SIG-M5 treated with dmso at 0.1 percent for 504 hours (cell line): ENCODE measurements around the gene MRPL1.
"Not testable (repeated sequence)": the region's sequence is repeated elsewhere in the genome, so short reads cannot be mapped to it uniquely, and the experiment has no call there.

Experiments used
- DNase-seq: peaks from one replicate; lab custom pipeline; 2025; ENCODE audit not compliant: unreplicated experiment; lab: John Stamatoyannopoulos, UW

The MRPL1 gene

DNA sequence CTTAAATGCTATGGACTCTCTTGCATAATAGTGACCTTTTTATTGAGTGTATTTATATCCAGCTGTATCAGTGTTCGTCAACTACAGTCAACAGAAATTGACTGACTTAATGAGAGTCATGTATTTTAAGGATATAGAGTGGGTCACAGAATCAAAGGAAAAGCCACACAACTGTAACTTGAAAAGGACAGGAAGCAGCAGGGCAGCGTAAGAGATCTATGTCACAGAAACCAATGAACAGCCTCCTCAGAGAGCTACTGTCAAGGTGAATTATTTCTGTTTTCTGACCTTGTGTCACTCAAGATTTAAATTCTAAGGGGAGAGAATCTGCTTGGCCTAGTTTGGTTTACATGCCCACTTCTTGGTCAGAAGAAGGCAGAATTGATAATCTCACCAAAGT, 100.4 kb downstream of the MRPL1 start:
- no peak for DNase-seq

DNA sequence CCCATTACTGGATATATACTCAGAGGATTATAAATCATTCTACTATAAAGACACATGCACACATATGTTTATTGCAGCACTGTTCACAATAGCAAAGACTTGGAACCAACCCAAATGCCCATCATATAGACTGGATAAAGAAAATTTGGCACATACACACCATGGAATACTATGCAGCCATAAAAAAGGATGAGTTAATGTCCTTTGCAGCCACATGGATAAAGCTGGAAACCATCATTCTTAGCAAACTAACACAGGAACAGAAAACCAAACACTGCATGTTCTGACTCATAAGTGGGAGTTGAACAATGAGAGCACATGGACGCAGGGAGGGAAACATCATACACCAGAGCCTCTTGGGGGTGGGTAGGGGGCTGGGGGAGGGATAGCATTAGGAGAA, 111.0 kb downstream of the MRPL1 start:
- DNase-seq = not testable (repeated sequence)

DNA sequence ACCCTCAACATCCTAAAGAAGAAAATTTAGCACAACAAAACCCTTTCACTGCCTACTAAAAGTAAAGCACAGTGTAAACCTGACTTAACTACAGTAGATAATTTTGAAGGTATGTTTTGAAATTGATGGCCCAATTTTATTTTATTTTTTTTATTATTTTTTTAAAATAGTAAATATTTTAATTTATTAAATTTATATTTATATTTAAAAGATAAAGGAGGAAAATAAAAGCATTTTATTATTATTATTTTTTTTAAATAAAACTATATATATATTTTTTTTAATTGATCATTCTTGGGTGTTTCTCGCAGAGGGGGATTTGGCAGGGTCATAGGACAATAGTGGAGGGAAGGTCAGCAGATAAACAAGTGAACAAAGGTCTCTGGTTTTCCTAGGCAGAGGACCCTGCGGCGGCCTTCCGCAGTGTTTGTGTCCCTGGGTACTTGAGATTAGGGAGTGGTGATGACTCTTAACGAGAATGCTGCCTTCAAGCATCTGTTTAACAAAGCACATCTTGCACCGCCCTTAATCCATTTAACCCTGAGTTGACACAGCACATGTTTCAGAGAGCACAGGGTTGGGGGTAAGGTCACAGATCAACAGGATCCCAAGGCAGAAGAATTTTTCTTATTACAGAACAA, 120.4 kb downstream of the MRPL1 start:
- not testable (repeated sequence) for DNase-seq

GRCh38 chr4:77983612-77984311, 121.1 kb downstream of the MRPL1 start:
- not testable (repeated sequence) for DNase-seq

DNA sequence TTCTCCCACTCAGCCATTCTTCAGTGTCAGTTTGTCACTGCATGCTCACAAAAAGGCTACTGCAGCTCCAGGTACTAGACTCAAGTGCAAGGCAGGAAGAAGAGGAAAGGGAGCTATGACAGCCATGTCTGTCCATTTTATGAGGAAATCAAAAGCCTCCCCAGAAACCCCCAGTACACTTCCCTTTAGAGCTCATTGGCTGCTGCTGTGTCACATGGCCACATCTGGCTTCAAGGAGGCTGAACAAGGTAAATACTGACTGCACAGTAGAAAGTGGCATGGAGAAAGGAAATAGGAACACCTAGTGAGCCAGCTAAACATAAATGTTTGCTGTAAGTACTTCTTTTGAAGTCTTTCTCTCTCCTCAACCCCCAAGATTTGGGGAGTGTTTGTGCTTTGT, 127.3 kb downstream of the MRPL1 start:
- no peak for DNase-seq

DNA sequence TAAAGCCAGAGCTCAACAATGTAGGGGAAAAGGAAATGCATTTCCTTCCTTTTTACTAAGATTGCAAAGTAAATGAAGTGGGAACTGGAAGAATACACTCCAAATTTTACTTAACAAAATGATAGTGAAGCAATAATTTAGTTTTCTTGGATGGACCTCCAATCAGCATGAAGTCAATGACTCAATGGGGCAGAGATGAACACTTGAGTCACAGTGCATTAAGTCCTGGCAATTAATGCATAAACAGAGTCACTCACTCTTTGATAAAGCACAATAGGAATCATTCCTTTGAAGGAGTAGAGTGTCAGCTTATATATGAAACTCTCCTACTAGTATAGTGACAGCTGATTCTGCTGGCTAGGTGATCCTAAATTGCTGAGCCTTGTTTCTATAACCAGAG, 127.8 kb downstream of the MRPL1 start:
- DNase-seq = no peak

GRCh38 chr4:77990904-77991358, 128.3 kb downstream of the MRPL1 start:
- DNase-seq = no peak

DNA sequence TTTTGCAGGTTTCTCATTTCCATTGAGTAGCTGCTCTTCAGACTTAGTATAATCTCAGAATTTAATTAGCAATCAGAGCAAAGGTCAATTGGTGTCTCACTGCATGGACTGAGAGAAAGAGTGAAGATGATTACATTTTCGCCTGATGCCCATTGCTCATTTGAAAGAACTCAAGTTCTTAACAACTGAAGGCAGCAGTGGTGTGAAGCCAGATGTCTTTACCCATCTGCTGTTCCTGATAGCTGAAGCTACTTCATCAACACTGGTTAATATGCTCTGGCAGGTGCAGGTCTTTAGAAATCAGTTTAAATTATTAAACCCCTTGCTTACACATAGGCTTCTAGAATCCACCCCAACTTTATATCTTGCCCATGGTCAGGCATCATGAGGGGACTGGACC, 130.0 kb downstream of the MRPL1 start:
- no peak for DNase-seq

DNA sequence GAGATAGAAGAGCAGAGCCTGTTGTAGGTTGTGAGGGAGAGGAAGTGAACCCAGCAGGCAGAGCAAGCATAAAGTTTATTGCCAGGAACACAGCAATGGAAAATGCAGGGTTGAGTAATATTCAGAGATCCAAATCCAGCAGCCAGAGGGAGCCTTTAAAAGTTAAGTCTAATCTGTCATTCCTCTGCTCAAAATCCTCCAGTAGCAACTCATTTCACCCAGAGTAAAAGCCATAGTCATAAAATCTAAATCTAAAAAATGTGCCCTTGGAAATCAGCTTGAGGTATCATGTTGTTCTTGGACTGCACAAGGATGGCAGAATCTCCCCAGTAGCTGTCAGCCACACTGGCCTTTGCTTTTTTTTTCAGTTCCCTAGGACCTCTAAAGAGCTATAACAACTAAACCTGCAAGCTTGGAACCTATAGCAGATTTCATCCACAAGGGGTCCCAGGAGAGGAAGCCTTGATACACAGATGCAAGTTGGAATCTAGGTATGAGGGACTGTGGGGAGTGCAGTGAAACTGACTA, 131.6 kb downstream of the MRPL1 start:
- DNase-seq = no peak

DNA sequence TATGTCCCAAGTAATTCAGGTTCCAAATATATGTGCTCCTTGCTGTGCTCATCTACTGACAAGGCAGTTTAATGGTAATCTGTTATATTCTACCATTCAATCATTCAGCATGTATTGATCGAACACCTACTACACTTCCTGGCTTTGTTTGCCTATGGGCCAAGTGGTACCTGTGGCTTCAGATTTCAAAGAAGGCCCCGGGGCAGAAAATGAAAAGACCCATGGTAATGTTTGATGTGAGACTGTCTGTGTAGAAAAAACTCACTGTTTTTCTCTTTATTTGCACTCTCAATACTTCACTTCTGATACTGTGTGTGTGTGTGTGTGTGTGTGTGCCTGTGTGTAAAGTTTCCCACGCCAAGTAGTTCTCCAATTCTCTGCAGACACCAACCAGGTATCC, 133.4 kb downstream of the MRPL1 start:
- DNase-seq = no peak

GRCh38 chr4:78001531-78001930, 138.9 kb downstream of the MRPL1 start:
- no peak for DNase-seq

GRCh38 chr4:78002260-78002659, 139.6 kb downstream of the MRPL1 start:
- DNase-seq = no peak
